Stimulated activated CD4-positive, alpha-beta T cell treated with anti-CD3 and anti-CD28 coated beads, TNF-alpha, amount 100 ng/mL, for 48 hours (primary cell): Measurements from ENCODE around the gene LZIC.

Experiments used
- DNase-seq, 3 donors: peaks; one replicate each; pipeline ENCODE4 v3.0.0-alpha.2; 2020; ENCODE audit warnings: low read depth in 3 of 3

Gene LZIC

DNA sequence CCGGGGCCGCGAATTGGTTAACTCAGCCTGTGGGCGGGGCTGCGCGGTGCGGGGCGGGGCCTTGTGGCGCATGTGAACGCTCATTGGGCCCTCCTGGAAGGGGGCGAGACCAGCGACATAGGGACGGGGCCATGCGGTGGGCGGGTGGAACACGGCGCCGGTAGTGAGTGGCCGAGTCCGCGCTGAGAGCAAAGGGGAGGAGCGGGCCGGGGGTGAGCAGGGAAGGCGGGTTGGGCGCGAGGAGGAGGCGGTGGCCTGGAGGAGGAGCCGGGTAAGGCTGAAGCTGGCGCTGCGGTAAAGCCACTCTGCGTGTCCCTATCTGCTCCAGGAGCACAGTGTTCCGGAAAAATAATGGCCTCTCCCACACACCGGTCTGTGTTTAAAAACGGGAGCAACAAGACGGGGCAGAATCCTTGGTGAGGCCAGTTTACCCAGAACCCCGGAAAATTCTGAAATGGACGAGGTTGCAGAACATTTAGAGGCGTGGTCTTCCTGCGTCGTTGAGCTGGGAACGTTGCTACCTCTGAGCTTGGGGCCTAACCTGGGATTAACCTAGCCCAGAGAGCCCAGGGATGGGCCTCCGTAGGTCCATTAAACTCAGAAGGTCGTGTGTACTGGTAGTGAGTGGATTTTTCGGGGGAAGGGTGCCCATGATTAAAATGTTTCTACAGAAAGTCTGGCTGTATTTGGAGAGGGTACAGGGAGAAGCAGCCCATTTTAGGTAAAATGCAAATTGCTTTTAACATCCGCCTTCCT, 32.6 kb downstream of the LZIC start:
- DNase-seq: peak; percentile 100

- no peak for DNase-seq
Observed at GRCh38 chr1:9910076-9910422, 33.1 kb downstream of the LZIC start, which contains the start of gene CTNNBIP1. TSS of gene CTNNBIP1 (minus strand) at chr1:9910269. CDS start at chr1:9872064, 38,205 bp downstream.

DNA sequence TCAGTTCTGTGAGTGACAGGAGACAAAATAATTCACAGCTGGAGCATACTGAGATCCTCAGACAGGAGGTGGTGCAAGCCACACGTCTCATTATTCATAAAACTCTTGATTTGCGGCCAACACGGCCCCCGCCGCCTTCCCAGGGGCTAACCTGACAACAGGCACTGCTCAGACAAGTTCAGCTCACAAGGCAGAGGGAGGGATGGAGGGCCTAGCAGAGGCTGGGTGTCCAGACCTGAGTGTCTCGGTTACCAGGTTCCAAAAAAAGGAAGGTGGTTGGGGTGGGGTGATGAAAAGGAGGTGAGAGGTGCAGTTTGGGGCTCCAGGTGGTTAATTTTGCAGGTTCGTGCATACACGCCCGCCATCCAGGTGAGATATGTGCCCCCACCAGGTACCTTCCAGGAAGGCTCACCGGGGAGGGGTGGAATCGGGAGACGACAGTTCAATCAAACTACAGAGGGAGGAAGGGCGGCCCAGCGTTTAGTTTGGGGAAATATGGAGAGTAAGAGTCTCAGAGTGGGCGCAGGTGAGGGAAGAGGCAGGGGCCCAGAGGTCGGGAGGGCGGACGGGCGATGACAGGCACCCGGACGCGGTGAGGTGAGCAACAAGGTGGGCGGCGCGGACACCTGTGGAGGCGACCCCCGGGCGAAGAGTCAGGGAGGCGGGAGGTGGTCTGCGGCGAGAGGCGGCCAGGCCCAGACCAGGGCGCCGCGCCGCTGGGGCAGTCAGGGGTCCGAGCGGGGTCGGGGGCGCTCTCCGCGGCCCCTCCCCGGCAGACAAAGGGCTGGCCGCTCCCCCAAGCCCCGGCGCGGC, 33.8 kb downstream of the LZIC start:
- peak in 2 of 3 donors; percentile 19 to 32 for DNase-seq

GRCh38 chr1:9908871-9909233, 34.3 kb downstream of the LZIC start:
- DNase-seq: no peak

GRCh38 chr1:9907441-9907840, 35.8 kb downstream of the LZIC start:
- DNase-seq: no peak

DNA sequence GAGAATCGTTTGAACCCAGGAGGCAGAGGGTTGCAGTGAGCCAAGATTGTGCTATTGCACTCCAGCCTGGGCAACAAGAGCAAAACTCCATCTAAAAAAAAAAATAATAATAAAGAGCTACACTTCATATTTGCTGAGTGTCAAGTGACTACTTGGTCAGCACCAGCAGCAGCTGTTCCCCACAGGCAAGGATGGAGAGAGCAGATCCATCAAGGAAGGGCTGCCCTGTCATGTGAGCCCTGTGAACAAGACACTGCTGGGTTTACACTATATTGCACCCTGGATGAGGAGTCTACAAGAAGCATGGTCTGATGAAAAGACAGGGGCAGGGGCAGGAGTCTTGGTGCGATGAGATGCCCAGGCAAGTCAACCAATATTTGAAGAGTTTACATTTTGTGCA, 36.7 kb downstream of the LZIC start:
- no peak for DNase-seq

GRCh38 chr1:9905010-9905409, 38.2 kb downstream of the LZIC start:
- no peak for DNase-seq

DNA sequence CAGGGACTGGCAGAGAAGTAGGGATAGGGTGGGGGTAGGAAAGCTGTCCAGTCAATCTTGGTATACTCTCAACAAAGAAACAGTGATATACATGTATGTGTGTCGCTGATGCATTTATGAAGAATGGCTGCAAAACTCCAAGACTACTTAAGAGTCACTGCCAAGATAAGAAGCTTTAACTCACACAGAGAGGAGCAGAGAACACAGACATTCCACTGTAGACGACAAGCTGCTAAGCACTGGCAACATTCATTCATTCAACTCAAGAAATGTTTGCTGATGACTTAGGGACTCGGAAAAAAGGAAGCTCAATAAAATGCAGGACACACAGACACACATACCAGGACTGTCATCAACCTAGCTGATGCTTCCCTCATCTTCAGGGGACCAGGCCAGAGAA, 38.6 kb downstream of the LZIC start:
- no peak for DNase-seq

DNA sequence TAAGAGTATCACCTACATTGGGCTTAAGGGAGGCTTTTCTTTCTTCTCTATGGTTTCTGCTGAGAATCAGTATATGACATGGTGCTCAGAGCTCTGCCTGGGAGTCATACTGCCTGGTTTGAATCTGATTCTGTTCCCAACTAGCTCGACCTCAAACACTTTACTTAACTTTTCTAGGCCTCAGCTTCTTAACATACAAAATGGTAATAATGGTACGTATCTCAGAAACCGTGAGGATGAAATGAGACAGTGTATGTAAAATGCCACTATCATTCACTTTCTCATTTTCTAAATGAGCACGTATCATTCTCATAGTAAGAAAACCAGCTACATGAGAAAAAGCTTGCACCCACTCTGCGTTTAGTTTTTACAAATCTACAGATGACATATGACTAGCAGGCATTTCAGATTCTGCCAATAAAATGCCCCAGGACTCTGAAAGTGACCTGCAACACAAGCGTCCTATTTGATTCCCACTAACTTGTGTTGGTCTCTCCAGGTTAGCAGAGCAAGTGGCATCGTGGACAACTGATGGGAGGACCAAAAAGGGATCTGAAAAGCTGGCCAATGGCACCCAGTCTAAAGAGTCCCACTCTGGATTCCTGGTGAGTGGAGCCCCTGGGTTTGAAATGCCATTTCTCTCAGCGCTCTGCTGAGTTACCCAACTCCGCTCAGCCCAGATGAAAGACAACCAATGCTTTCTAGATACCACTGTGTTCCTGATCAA, 39.2 kb downstream of the LZIC start:
- peak in 1 of 3 donors; percentile 8 for DNase-seq

DNA sequence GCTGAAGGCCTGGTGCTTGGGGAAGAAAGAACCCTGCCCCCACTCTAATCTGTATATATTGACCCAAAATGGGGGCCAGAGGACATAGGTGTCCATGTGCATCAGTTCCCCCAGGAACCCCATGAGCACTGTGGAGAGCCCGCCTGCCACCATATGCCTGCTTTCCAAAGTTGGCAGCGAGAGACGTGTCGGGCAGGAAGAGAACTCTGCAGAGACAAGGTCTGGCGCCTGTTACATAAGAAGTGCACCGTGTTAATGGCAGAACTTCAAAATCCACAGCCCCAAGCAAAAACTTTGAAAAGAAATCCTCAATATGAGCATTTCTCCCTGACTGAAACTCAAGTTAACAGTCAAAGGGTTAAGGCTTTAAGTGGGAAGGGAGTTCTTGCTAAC, 41.1 kb downstream of the LZIC start:
- DNase-seq: no peak

- no peak for DNase-seq
Observed at GRCh38 chr1:9901148-9902059, 41.8 kb downstream of the LZIC start.

DNA sequence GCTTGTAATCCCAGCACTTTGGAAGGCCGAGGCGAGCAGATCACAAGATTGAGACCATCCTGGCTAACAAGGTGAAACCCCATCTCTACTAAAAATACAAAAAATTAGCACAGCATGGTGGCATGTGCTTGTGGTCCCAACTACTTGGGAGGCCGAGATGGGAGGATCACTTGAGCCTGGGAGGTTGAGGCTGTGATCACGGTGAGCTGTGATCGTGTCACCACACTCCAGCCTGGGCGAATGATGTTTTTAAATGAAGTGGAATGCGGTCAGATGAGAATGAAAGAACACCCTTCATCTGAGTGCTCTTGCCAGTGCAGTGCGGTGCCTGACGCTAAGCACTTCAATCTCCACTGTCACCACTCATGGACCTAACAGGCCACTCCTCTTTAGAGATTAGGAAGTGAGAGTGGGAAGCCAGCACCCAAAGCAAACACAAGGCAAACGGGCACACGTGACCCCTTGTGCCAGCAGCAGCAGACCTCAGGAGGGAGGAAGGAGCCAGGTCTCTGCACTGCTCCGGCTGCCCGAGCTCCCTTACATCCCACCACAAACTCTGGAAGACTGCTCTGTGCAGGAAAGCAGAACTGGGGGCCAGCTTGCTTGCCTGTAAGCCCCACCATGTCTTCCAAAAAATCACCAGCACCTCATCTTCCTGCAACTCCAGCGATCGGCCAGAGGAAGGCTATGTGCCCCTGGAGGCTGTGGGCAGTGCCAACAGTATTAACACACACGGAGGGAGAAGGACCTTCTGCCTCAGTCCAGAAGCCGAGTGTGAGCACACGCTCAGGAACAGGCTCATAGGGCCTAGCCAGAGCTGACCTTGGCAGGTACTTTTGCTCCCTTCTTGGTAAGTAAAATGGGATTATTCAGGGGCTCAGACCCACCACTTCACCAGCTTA, 42.8 kb downstream of the LZIC start:
- no peak for DNase-seq

DNA sequence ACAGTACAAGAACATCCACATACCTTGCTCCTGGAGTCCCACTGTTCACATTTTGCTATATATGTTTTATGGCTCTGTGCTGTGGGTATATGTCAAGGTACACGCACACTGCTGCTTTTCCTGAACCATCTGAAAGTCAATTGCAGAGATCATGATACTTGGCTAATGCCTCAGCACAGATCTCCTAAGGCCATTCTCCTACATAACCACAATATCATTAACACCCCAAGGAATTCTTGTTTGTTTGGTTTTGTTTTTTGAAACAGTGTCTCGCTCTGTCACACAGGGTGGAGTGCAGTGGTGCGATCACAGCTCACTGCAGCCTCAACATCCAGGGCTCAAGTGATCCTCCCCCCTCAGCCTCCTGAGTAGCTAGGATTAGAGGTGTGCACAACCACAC, 49.1 kb downstream of the LZIC start:
- no peak for DNase-seq

GRCh38 chr1:9892563-9893528, 50.3 kb downstream of the LZIC start:
- no peak for DNase-seq

DNA sequence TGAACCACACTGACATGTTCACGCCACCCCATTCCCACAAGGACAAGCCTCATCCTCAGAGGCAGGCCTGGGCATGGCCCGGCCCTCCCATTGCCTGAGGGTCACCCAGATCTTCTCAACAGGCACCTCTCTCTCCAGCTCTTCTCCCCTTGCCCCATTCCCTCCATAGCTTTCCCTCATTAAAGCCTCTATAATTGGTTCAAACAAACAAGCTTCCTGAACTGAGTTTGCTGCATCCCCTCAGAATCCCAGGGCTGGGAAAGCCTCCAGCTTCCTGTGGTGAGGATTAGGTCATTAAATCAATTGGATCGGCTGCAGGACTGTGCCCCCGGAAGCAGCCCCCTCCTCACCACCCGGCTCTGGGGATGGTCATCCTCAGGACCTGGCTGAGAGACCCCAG, 52.0 kb downstream of the LZIC start:
- DNase-seq: no peak

DNA sequence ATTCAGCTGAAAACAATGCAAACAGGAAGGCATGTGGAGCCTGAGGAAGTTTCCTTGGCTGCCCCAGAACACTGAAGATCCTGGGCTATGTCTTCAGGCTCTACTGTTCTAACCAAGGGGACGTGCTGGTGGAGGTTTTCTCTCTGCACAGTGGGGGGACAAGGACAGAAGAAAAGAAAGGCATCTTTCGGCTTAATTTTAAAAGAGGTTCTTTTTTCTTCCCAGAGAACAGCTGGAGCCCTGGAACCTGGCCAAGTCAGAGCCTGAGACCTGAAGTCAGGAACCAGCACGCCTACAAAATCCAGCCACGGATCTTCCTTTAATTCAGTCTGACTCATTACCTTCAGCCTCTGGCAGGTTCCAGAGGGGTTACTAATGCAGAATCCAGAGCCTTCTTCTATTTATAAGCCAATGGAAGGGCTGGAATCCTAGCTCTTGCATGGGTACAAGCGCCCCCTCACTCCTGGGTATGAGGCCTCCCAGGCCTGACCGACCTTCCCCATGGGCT, 52.9 kb downstream of the LZIC start:
- no peak for DNase-seq

DNA sequence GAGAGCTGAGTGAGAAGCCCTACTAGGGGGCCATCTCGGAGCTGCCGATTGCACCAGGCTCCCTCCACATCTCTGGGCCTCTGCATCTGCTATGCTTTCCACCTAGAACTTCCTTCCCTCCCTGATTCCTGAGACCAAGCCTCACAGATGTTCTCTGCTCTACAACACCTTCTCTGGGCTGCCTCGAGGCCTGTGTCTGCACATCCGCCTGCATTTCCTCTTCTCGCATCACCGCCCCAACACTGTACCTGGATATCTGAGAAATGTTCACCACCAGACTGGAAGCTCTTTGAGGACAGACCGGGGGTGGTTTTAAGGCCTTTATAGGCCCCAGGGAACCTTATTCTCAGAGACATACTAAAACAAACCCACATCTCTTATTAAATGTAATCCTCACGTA, 53.8 kb downstream of the LZIC start:
- DNase-seq: no peak

DNA sequence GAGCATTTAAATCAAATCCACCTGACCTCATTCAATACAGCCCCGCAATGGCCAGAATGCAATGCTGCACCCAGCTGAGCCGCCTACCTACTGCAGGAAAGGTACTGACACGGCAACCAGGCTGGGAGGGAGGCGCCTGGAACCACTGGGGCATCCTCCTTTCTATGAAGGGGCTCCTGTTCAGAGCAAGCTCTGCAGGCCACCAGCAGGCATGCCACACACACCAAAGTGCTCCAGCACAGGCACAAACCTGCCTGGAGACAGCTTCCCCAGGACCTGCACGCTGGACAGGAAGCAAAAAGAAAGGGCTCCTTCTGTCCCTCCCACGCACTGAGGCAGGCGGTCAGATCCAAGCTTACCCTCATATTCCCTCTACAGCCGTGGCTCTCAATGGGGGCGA, 54.3 kb downstream of the LZIC start:
- DNase-seq: no peak

- no peak for DNase-seq
Observed at GRCh38 chr1:9887070-9887469, 56.1 kb downstream of the LZIC start.
